A549 (cell line): ENCODE measurements around the gene TSPAN14. TPM values are rescaled to one million over a fixed set of nuclear protein-coding genes. Genes with fewer than 3 reads are reported as not detected.

Experiments used
- ATAC-seq, 2 experiments: fragments of 200-7000 bp in 1 of 2; fragments of >200 bp in 1 of 2; cut with Nextera tagmentation in 1 of 2; cut with Tn5 transposase in 1 of 2; 3 replicates each; pipeline versions ENCODE4 v1.8.0 to v1.9.1; 2018 to 2020; ENCODE audit warnings: mild to moderate bottlenecking in 1 of 2, moderate library complexity in 1 of 2
- CTCF ChIA-PET: fragments of 300-600 bp; sonication (Branson Sonifier 250); formaldehyde crosslinking; extraction: SDS; loops from one replicate; lab custom pipeline; 2021; ENCODE audit warnings: antibody characterized with exemption, inconsistent platforms; lab: Yijun Ruan, JAX
- POLR2A ChIA-PET: fragments of 350-600 bp; formaldehyde crosslinking; extraction: SDS; loops from one replicate; lab custom pipeline; 2021; ENCODE audit warnings: antibody characterized with exemption, inconsistent platforms; lab: Yijun Ruan, JAX
- DNase-seq, 2 experiments: peaks; one replicate each; pipeline versions ENCODE4 v3.0.0 to v3.0.0-alpha.2; 2011 to 2016; ENCODE audit warnings: low read depth in 1 of 2, low spot score in 1 of 2
- FAIRE-seq: peaks from 2 replicates; lab custom pipeline; 2011; peaks lifted over from hg19 to GRCh38; lab: Jason Lieb, UNC
- H3K27ac ChIP-seq, 2 experiments: fragments of >200 bp; sonication (Bioruptor Twin); formaldehyde crosslinking; 3 replicates each; pipeline ENCODE4 v1.5.1; 2016 to 2017
- H3K4me1 ChIP-seq: fragments of >200 bp; sonication (Bioruptor Twin); formaldehyde crosslinking; 3 replicates; pipeline ENCODE4 v1.6.1; 2016
- H3K4me2 ChIP-seq: fragments of >200 bp; sonication (Bioruptor Twin); formaldehyde crosslinking; 3 replicates; pipeline ENCODE4 v1.6.1; 2016
- H3K4me3 ChIP-seq: fragments of >200 bp; sonication (Bioruptor Twin); formaldehyde crosslinking; 3 replicates; pipeline ENCODE4 v1.5.1; 2016
- H3K9me3 ChIP-seq: fragments of >200 bp; sonication (Bioruptor Twin); formaldehyde crosslinking; 3 replicates; pipeline ENCODE4 v1.6.1; 2016
- BHLHE40 ChIP-seq: IDR thresholded peaks from 2 replicates; pipeline ENCODE4 v1.6.1; 2012; ENCODE audit warnings: low read depth, low read length, inconsistent platforms
- CBX2 ChIP-seq: fragments of 200-600 bp; sonication (generic); IDR thresholded peaks from 2 replicates; pipeline ENCODE4 v1.6.1; 2016; ENCODE audit warnings: low read depth, mild to moderate bottlenecking, borderline replicate concordance
- CEBPB ChIP-seq, 2 experiments: fragments of >200 bp in 1 of 2; sonication (Bioruptor Twin) in 1 of 2; formaldehyde crosslinking in 1 of 2; IDR thresholded peaks; 2 replicates each; pipeline ENCODE4 v1.6.1; 2012 to 2016
- CHD4 ChIP-seq: fragments of 200-600 bp; sonication (generic); IDR thresholded peaks from 2 replicates; pipeline ENCODE4 v1.6.1; 2016; ENCODE audit warnings: antibody characterized with exemption, mild to moderate bottlenecking, borderline replicate concordance
- EHF ChIP-seq: fragments of 250-450 bp; sonication (Bioruptor Pico); IDR thresholded peaks from 2 replicates; pipeline ENCODE4 v1.5.0; 2020; ENCODE audit warnings: mild to moderate bottlenecking
- ELK1 ChIP-seq: fragments of 150-350 bp; IDR thresholded peaks from 2 replicates; pipeline ENCODE4 v1.6.1; 2014; ENCODE audit warnings: low read depth, mild to moderate bottlenecking, low read length
- ESRRA ChIP-seq: fragments of 150-350 bp; IDR thresholded peaks from 2 replicates; pipeline ENCODE4 v1.6.1; 2014; ENCODE audit warnings: mild to moderate bottlenecking, low read length, borderline replicate concordance
- FOXS1 ChIP-seq: fragments of 250-450 bp; sonication (Bioruptor Pico); IDR thresholded peaks from 2 replicates; pipeline ENCODE4 v1.5.0; 2020; ENCODE audit warnings: mild to moderate bottlenecking, moderate library complexity
- HDAC2 ChIP-seq: fragments of 200-600 bp; sonication (generic); IDR thresholded peaks from 2 replicates; pipeline ENCODE4 v1.6.1; 2016
- HEYL ChIP-seq: fragments of 250-450 bp; sonication (Bioruptor Pico); IDR thresholded peaks from 2 replicates; pipeline ENCODE4 v1.8.0; 2021; ENCODE audit warnings: mild to moderate bottlenecking, moderate library complexity
- HOXB13 ChIP-seq: fragments of 250-450 bp; sonication (Bioruptor Pico); IDR thresholded peaks from 2 replicates; pipeline ENCODE4 v1.5.0; 2020; ENCODE audit warnings: low read depth, mild to moderate bottlenecking, moderate library complexity
- KDM1A ChIP-seq: fragments of 200-600 bp; sonication (generic); IDR thresholded peaks from 2 replicates; pipeline ENCODE4 v1.6.1; 2016; ENCODE audit warnings: low read depth, mild to moderate bottlenecking
- KDM5A ChIP-seq: fragments of 200-600 bp; sonication (generic); IDR thresholded peaks from 2 replicates; pipeline ENCODE4 v1.6.1; 2016; ENCODE audit warnings: antibody characterized with exemption, mild to moderate bottlenecking
- MAX ChIP-seq: IDR thresholded peaks from 2 replicates; pipeline ENCODE4 v1.6.1; 2012
- MAZ ChIP-seq: fragments of 150-350 bp; IDR thresholded peaks from 2 replicates; pipeline ENCODE4 v1.6.1; 2014; ENCODE audit warnings: antibody characterized with exemption, low read depth, low read length, borderline replicate concordance
- PBX3 ChIP-seq: IDR thresholded peaks from 2 replicates; pipeline ENCODE4 v1.6.1; 2012
- SMC3 ChIP-seq: fragments of >200 bp; sonication (Bioruptor Twin); formaldehyde crosslinking; IDR thresholded peaks from 3 replicates; pipeline ENCODE4 v1.6.1; 2018; ENCODE audit warnings: inconsistent platforms
- SREBF2 ChIP-seq: fragments of 450-650 bp; IDR thresholded peaks from 2 replicates; pipeline ENCODE4 v1.6.1; 2014; ENCODE audit warnings: mild to moderate bottlenecking, moderate library complexity
- TFCP2L1 ChIP-seq: fragments of 250-450 bp; sonication (Bioruptor Pico); IDR thresholded peaks from 2 replicates; pipeline ENCODE4 v1.5.0; 2021; ENCODE audit warnings: mild to moderate bottlenecking
- TP53 ChIP-seq: fragments of 250-450 bp; sonication (Bioruptor Pico); IDR thresholded peaks from 2 replicates; pipeline ENCODE4 v1.5.0; 2021; ENCODE audit warnings: mild to moderate bottlenecking, moderate library complexity
- USF2 ChIP-seq: fragments of 450-650 bp; IDR thresholded peaks from 2 replicates; pipeline ENCODE4 v1.6.1; 2014; ENCODE audit warnings: antibody characterized with exemption
- ZC3H11A ChIP-seq: fragments of 450-650 bp; IDR thresholded peaks from 2 replicates; pipeline ENCODE4 v1.6.1; 2014; ENCODE audit warnings: antibody characterized with exemption, mild to moderate bottlenecking
- ZSCAN20 ChIP-seq: fragments of 250-450 bp; sonication (Bioruptor Pico); IDR thresholded peaks from 2 replicates; pipeline ENCODE4 v1.8.0; 2022; ENCODE audit warnings: mild to moderate bottlenecking, moderate library complexity
- WGBS: methylation state at CpG from one replicate; pipeline ENCODE4 v1.1.6; 2017; ENCODE audit errors: missing lambda C conversion rate; 5-methylcytosine and 5-hydroxymethylcytosine counted together
- polyA plus RNA-seq, 4 experiments: library from polyadenylated mRNA; depleted of rRNA in 3 of 4; stranded (reverse); fragments of >200 nt; fragmentation: RNase III in 1 of 4; extraction: RNeasy Plus Mini Kit Qiagen cat#74134 plus additional on column Dnase treatment in 1 of 4; gene quantifications; 2 replicates in 3 of 4; 3 replicates in 1 of 4; pipeline ENCODE4 v1.2.3, GENCODE V29; 2011 to 2017

TSPAN14 gene
- polyA plus RNA-seq, 2 of the 4 experiments (the other 2 are of a cell fraction), result 87.0 to 124 TPM

GRCh38 chr10:80580638-80581468, 126.7 kb downstream of the TSPAN14 start:
- ChIA-PET POLR2A (no interaction called here), CTCF (no interaction called here)
- TF ChIP-seq KDM1A (no peak), CEBPB (IDR thresholded peaks at IDR 0.05) (no peak), EHF (CRISPR knock-in tag) (no peak), MAZ (no peak), HOXB13 (CRISPR knock-in tag) (no peak), SMC3 (no peak), ZC3H11A (no peak), ZSCAN20 (CRISPR knock-in tag) (no peak), SREBF2 (no peak), FOXS1 (CRISPR knock-in tag) (no peak), PBX3 (no peak), TFCP2L1 (CRISPR knock-in tag) (no peak), ELK1 (no peak), HEYL (CRISPR knock-in tag) (no peak), TP53 (CRISPR knock-in tag) (no peak), ESRRA (no peak), KDM5A (no peak), CHD4 (no peak)

GRCh38 chr10:80581469-80581835, 127.3 kb downstream of the TSPAN14 start:
- Histone ChIP-seq H3K4me1 (no peaks in the 10 kb centered on the region), H3K4me3 (no peak overlapping the region), H3K4me2 (no peak overlapping the region), H3K9me3 (peaks cover 5% of the 10 kb centered on the region; the same call in 1 of the 3 replicates), H3K27ac (no peak overlapping the region)
- DNase-seq (no peak), FAIRE-seq (no peak), ATAC-seq (no peak)
- ChIA-PET POLR2A (no interaction called here), CTCF (no interaction called here)
- WGBS, result 64% methylated on average over 5 of the region's 5 CpGs
- TF ChIP-seq HDAC2 (no peak), BHLHE40 (no peak), CBX2 (no peak), MAZ (no peak), MAX (no peak), ZC3H11A (no peak), USF2 (no peak), ESRRA (no peak), SMC3 (no peak)

More at GRCh38 chr10:80580638-80581468, 126.7 kb downstream of the TSPAN14 start:
- WGBS, result 76% methylated on average over 7 of the region's 7 CpGs
- Histone ChIP-seq H3K4me2 (no peak overlapping the region), H3K4me1 (no peaks in the 10 kb centered on the region), H3K4me3 (no peak overlapping the region), H3K27ac (no peak overlapping the region), H3K9me3 (peaks cover 5% of the 10 kb centered on the region; the same call in 1 of the 3 replicates)
- DNase-seq (no peak), FAIRE-seq (no peak), ATAC-seq (no peak)
